H1 (cell line): ENCODE results near the gene SORBS1.

Experiments used
- CBX5 ChIP-seq: fragments of 300-800, 300-1000 bp; sonication (generic); IDR thresholded peaks from 2 replicates; pipeline ENCODE4 v1.7.1; 2016; ENCODE audit warnings: antibody characterized with exemption, low read length, low read depth
- POLR2A ChIP-seq, 2 experiments: IDR thresholded peaks; 1 replicate in 1 of 2; 2 replicates in 1 of 2; pipeline ENCODE4 v1.6.1; 2011; ENCODE audit warnings: low read depth in 2 of 2, low read length in 2 of 2, mild to moderate bottlenecking in 2 of 2; ENCODE audit errors: control extremely low read depth in 1 of 2
- SAP30 ChIP-seq: fragments of 300-600 bp; sonication (generic); IDR thresholded peaks from 2 replicates; pipeline ENCODE4 v1.7.1; 2012; ENCODE audit warnings: low read length, moderate library complexity, mild to moderate bottlenecking, inconsistent platforms; ENCODE audit not compliant: insufficient read depth, insufficient replicate concordance
- TF ChIP-seq, protein P1 (sequence below): IDR thresholded peaks from 2 replicates; pipeline ENCODE4 v1.6.1; 2012; ENCODE audit warnings: inconsistent platforms

DNA sequence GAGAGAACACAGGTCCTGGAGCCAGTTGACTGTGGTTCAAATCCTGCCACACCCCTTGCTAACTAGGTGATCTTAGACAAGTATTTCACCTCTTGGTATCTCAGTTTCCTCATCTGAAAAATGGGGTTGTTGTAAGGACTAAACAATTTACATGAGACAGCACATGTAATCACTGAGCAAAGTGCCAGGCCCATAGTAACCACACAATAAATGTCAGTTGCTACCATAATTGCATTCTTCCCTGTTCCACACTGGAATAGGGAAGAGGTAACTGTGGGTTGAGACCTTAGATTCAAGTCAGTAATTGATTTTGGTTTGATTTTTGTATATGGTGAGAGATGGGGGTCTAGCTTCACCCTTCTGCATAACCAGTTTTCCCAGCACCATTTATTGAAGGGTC, 179.0 kb downstream of the SORBS1 start:
- no peak for TF ChIP-seq SAP30
- TF ChIP-seq, protein P1, sequence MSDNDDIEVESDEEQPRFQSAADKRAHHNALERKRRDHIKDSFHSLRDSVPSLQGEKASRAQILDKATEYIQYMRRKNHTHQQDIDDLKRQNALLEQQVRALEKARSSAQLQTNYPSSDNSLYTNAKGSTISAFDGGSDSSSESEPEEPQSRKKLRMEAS, result no peak
- no peak for TF ChIP-seq POLR2A (IDR thresholded peaks at IDR 0.05; ENCODE audit: control extremely low read depth in 1 of 2, low read depth in 2 of 2, low read length in 2 of 2)
- TF ChIP-seq CBX5, result no peak
